Keratinocyte (primary cell): ENCODE results near the gene MPI. TPM values are rescaled to one million over a fixed set of nuclear protein-coding genes. Genes with fewer than 3 reads are reported as not detected.

Experiments
- DNase-seq: peaks from one replicate; pipeline ENCODE4 v3.0.0-alpha.2; 2011; ENCODE audit warnings: low read depth, missing footprints, low spot score
- FAIRE-seq: peaks from 2 replicates; lab custom pipeline; 2011; peaks lifted over from hg19 to GRCh38; lab: Jason Lieb, UNC
- H2AFZ ChIP-seq: 2 replicates; pipeline ENCODE4 v1.6.0; 2012; ENCODE audit warnings: low read length, control low read depth, inconsistent platforms; ENCODE audit not compliant: control insufficient read depth
- H3K27ac ChIP-seq: 2 replicates; pipeline ENCODE4 v1.5.1; 2011; ENCODE audit warnings: low read length; ENCODE audit not compliant: control insufficient read depth, insufficient read depth
- H3K27me3 ChIP-seq: 3 replicates; pipeline ENCODE4 v1.6.0; 2011; ENCODE audit warnings: low read length; ENCODE audit not compliant: control insufficient read depth, insufficient read depth; ENCODE audit errors: extremely low read depth
- H3K36me3 ChIP-seq, 2 experiments: 2 replicates in 1 of 2; 3 replicates in 1 of 2; pipeline ENCODE4 v1.5.1; 2011; ENCODE audit warnings: low read length in 2 of 2, mild to moderate bottlenecking in 1 of 2; ENCODE audit not compliant: control insufficient read depth in 2 of 2, insufficient read depth in 2 of 2; ENCODE audit errors: extremely low read depth in 1 of 2
- H3K4me1 ChIP-seq: 3 replicates; pipeline ENCODE4 v1.5.1; 2011; ENCODE audit warnings: low read length; ENCODE audit not compliant: control insufficient read depth, insufficient read depth; ENCODE audit errors: extremely low read depth
- H3K4me2 ChIP-seq: 3 replicates; pipeline ENCODE4 v1.6.0; 2011; ENCODE audit warnings: low read depth, low read length; ENCODE audit not compliant: control insufficient read depth, insufficient read depth; ENCODE audit errors: extremely low read depth
- H3K4me3 ChIP-seq, 3 experiments: fragments of 200-600 bp in 1 of 3; sonication (generic) in 1 of 3; 2 replicates in 2 of 3; 3 replicates in 1 of 3; pipeline ENCODE4 v1.5.1; 2011 to 2016; ENCODE audit warnings: low read length in 3 of 3, mild to moderate bottlenecking in 3 of 3, control low read depth in 2 of 3, inconsistent platforms in 1 of 3, low read depth in 1 of 3, mixed read lengths in 1 of 3, mixed run types in 1 of 3, moderate library complexity in 1 of 3; ENCODE audit not compliant: control insufficient read depth in 2 of 3, insufficient read depth in 2 of 3; ENCODE audit errors: extremely low read depth in 1 of 3
- H3K79me2 ChIP-seq: 2 replicates; pipeline ENCODE4 v1.6.0; 2012; ENCODE audit warnings: low read length; ENCODE audit not compliant: control insufficient read depth, insufficient read depth
- H3K9ac ChIP-seq: 3 replicates; pipeline ENCODE4 v1.6.0; 2011; ENCODE audit warnings: low read length; ENCODE audit not compliant: control insufficient read depth, insufficient read depth; ENCODE audit errors: extremely low read depth
- H3K9me1 ChIP-seq: 3 replicates; pipeline ENCODE4 v1.6.0; 2011; ENCODE audit warnings: low read length; ENCODE audit not compliant: control insufficient read depth, insufficient read depth; ENCODE audit errors: extremely low read depth
- H3K9me3 ChIP-seq: 2 replicates; pipeline ENCODE4 v1.5.1; 2012; ENCODE audit warnings: low read depth, low read length; ENCODE audit not compliant: control insufficient read depth
- H4K20me1 ChIP-seq: 3 replicates; pipeline ENCODE4 v1.6.0; 2011; ENCODE audit warnings: low read length; ENCODE audit not compliant: control insufficient read depth, insufficient read depth; ENCODE audit errors: extremely low read depth
- EZH2 ChIP-seq: IDR thresholded peaks from one replicate; pipeline ENCODE4 v1.6.1; 2012; ENCODE audit warnings: inconsistent platforms, mild to moderate bottlenecking, low read length, moderate library complexity
- dilution Hi-C: fragments of 300-500 bp; cut with MboI; formaldehyde crosslinking; loops from one replicate; pipeline ENCODE4 v1.7.0; 2020; ENCODE audit warnings: low sequenced_read_pairs; ENCODE audit not compliant: extremely low pct_ligation_motif_present
- polyA plus RNA-seq, 5 experiments: library from polyadenylated mRNA; depleted of rRNA in 3 of 5; stranded (reverse) in 3 of 5; stranded (forward) in 1 of 5; unstranded in 1 of 5; fragments of >200 nt; gene quantifications; 1 replicate in 1 of 5; 2 replicates in 3 of 5; 3 replicates in 1 of 5; pipeline versions ENCODE4 v1.2.1 to v1.2.3, GENCODE V29; 2011 to 2012; ENCODE audit warnings: missing spikeins in 2 of 5, low read depth in 1 of 5, low replicate concordance in 1 of 5
- TF ChIP-seq, protein P1 (sequence below), 3 experiments: IDR thresholded peaks in 1 of 3; conservative IDR thresholded peaks in 1 of 3; optimal IDR thresholded peaks in 1 of 3; 2 replicates in 2 of 3; 3 replicates in 1 of 3; pipeline versions ENCODE3 to v1.5.1; 2011; ENCODE audit warnings: low read length in 3 of 3, mild to moderate bottlenecking in 3 of 3, moderate library complexity in 2 of 3, control low read depth in 1 of 3, inconsistent platforms in 1 of 3; ENCODE audit not compliant: insufficient read depth in 2 of 3; ENCODE audit errors: extremely low read depth in 1 of 3

MPI gene
- polyA plus RNA-seq, 1 donor (not counting 4 experiments of a cell fraction or from before 2014, with no cell fraction given), result 39.2 TPM

DNA sequence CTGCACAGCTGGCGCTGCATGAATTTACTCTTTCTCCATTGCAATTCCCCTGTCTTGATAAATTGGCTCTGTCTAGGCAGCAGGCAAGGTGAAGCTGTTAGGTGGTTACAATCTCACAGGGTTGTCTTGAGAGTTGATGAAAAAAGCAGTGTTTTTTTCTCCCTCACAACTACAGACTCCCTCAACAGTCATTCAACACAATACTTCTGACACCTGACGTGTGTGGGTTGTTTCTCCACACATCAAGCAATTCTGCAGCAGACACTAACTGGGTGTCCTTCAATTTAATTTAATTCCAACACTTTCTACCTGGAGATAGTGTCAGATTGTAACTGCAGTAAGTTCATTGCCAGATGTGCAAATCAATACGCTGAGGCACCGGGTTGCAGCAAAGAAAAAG, 11.6 kb upstream of the MPI start:
- no peak for TF ChIP-seq EZH2
- TF ChIP-seq, protein P1, sequence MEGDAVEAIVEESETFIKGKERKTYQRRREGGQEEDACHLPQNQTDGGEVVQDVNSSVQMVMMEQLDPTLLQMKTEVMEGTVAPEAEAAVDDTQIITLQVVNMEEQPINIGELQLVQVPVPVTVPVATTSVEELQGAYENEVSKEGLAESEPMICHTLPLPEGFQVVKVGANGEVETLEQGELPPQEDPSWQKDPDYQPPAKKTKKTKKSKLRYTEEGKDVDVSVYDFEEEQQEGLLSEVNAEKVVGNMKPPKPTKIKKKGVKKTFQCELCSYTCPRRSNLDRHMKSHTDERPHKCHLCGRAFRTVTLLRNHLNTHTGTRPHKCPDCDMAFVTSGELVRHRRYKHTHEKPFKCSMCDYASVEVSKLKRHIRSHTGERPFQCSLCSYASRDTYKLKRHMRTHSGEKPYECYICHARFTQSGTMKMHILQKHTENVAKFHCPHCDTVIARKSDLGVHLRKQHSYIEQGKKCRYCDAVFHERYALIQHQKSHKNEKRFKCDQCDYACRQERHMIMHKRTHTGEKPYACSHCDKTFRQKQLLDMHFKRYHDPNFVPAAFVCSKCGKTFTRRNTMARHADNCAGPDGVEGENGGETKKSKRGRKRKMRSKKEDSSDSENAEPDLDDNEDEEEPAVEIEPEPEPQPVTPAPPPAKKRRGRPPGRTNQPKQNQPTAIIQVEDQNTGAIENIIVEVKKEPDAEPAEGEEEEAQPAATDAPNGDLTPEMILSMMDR (optimal IDR thresholded peaks at IDR 0.05 in 1 of 3, IDR thresholded peaks at IDR 0.05 in 1 of 3, conservative IDR thresholded peaks at IDR 0.05 in 1 of 3; ENCODE audit: extremely low read depth in 1 of 3, insufficient read depth in 2 of 3, low read length in 3 of 3), result no peak
- no peak for FAIRE-seq
- no peaks in the 10 kb centered on the region for H3K9me1 ChIP-seq

DNA sequence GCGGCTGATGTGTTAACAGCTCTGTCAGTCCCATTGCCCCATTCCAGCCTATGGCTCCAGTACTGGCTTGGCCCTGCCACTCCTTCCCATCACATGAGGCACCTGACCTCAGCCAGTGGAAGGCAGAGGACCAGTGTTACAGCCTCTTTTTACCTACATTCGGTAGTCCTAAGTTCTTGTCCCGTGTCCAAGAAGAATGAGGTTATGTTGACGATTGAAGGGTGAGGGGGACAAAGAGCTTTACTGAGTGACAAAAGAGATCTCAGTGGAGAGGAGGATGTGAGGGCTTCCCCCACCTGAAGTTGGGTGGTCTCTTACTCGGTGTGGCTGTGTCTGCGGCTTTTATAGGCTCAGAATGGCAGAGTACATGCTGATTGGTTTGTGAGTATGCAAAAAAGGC, 7.3 kb upstream of the MPI start:
- Histone ChIP-seq H3K9ac (no peak overlapping the region), H3K27ac (no peak overlapping the region), H3K4me3 (no peak overlapping the region), H3K9me1 (no peaks in the 10 kb centered on the region), H3K27me3 (no peaks in the 10 kb centered on the region), H3K4me2 (no peak overlapping the region), H3K9me3 (no peaks in the 10 kb centered on the region), H3K79me2 (no peaks in the 10 kb centered on the region), H3K36me3 (no peaks in the 10 kb centered on the region), H3K4me1 (peaks cover 20% of the 10 kb centered on the region), H2AFZ (no peak overlapping the region), H4K20me1 (no peaks in the 10 kb centered on the region)
- no peak for DNase-seq
- dilution Hi-C loops, result no loop called here
- FAIRE-seq, result no peak
- TF ChIP-seq, protein P1 (optimal IDR thresholded peaks at IDR 0.05 in 1 of 3, IDR thresholded peaks at IDR 0.05 in 1 of 3, conservative IDR thresholded peaks at IDR 0.05 in 1 of 3; ENCODE audit: extremely low read depth in 1 of 3, insufficient read depth in 2 of 3, low read length in 3 of 3), result no peak
- no peak for TF ChIP-seq EZH2

More for the DNA sequence above, 11.6 kb upstream of the MPI start:
- Histone ChIP-seq H3K27ac (no peak overlapping the region), H3K27me3 (no peaks in the 10 kb centered on the region), H4K20me1 (no peaks in the 10 kb centered on the region), H3K9ac (no peak overlapping the region), H3K9me3 (no peaks in the 10 kb centered on the region), H3K36me3 (no peaks in the 10 kb centered on the region), H3K4me3 (no peak overlapping the region), H3K4me1 (peaks cover 3% of the 10 kb centered on the region), H2AFZ (no peak overlapping the region), H3K79me2 (no peaks in the 10 kb centered on the region), H3K4me2 (no peak overlapping the region)
- dilution Hi-C loops, result no loop called here
- DNase-seq, result no peak
